ENCODE results near the gene KRTAP1-1.
"Not testable (repeated sequence)": the region's sequence is repeated elsewhere in the genome, so short reads cannot be mapped to it uniquely, and the experiment has no call there.

KRTAP1-1 gene

GRCh38 chr17:41067281-41067680 is 26.0 kb upstream of the KRTAP1-1 start:
- H3K4me3 ChIP-seq (ENCODE audit: low read depth in 1 of 2, low read length in 2 of 2), result no peak overlapping the region
- no peaks in the 10 kb centered on the region for H3K4me1 ChIP-seq (ENCODE audit: control insufficient read depth in 1 of 2, insufficient read depth in 2 of 2, low read length in 2 of 2)
- peaks cover 0 to 5% of the 10 kb centered on the region in 2 donors for H3K27me3 ChIP-seq (ENCODE audit: control insufficient read depth in 1 of 2, insufficient read depth in 2 of 2, low read length in 2 of 2)
- H3K9me3 ChIP-seq (ENCODE audit: control insufficient read depth in 1 of 2, low read length in 2 of 2), result no peaks in the 10 kb centered on the region
- no peak overlapping the region for H3K27ac ChIP-seq (ENCODE audit: low read depth, low read length)
- H3K36me3 ChIP-seq (ENCODE audit: control insufficient read depth in 1 of 2, insufficient read depth in 2 of 2, low read length in 2 of 2), result no peaks in the 10 kb centered on the region
- H3K9ac ChIP-seq (ENCODE audit: low read depth in 1 of 2, low read length in 2 of 2), result no peak overlapping the region

- H3K4me1 ChIP-seq (ENCODE audit: control insufficient read depth in 1 of 2, insufficient read depth in 2 of 2, low read length in 2 of 2), result no peaks in the 10 kb centered on the region
- no peaks in the 10 kb centered on the region for H3K9me3 ChIP-seq (ENCODE audit: control insufficient read depth in 1 of 2, low read length in 2 of 2)
- H3K4me3 ChIP-seq (ENCODE audit: low read depth in 1 of 2, low read length in 2 of 2), result no peak within 1 kb of the TSS
- H3K27me3 ChIP-seq (ENCODE audit: control insufficient read depth in 1 of 2, insufficient read depth in 2 of 2, low read length in 2 of 2), result peaks cover 0 to 10% of the 10 kb centered on the region in 2 donors
- no peak within 1 kb of the TSS for H3K9ac ChIP-seq (ENCODE audit: low read depth in 1 of 2, low read length in 2 of 2)
- no peak within 1 kb of the TSS for H3K27ac ChIP-seq (ENCODE audit: low read depth, low read length)
- H3K36me3 ChIP-seq (ENCODE audit: control insufficient read depth in 1 of 2, insufficient read depth in 2 of 2, low read length in 2 of 2), result no peaks in the 10 kb centered on the region
These were observed 24.8 kb upstream of the KRTAP1-1 start, which contains the start of gene KRTAP2-4 for GRCh38 chr17:41065829-41066624. TSS of gene KRTAP2-4 (minus strand) at chr17:41065879. CDS start at chr17:41065845, 34 bp downstream.

DNA sequence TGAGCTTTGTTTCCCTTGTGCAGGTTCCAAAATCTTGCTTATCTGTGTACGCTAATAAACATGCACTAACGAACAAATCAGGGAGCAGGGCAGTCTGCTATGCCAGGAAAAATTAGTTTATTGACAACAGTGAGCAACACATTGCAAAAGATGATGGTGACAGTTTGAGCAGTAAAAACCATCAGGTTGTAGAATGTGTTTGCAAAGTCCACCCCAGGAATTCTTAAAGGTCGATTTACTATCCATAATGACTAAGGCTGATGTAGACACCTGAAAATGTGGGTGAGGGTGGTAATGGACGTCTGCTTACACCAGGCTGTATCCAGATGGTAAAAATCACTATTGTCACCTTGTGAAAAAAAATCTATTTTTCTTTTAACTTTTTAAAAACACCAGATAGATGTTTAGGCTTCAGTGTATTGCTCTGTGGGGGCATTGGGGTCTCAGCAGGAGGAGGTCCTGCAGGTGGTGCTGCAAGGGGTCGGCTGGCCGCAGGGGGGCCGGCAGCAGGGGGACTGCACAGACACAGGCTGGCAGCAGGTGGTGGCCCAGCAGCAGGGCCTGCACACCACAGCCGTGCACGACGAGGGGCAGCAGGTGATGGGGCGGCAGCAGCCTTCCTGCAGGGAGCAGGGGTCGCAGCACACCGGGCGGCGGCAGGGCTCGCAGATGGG is 23.9 kb upstream of the KRTAP1-1 start:
- not testable (repeated sequence) for H3K9ac ChIP-seq (ENCODE audit: low read depth in 1 of 2, low read length in 2 of 2); H3K36me3 ChIP-seq (ENCODE audit: control insufficient read depth in 1 of 2, insufficient read depth in 2 of 2, low read length in 2 of 2); H3K4me1 ChIP-seq (ENCODE audit: control insufficient read depth in 1 of 2, insufficient read depth in 2 of 2, low read length in 2 of 2); H3K27ac ChIP-seq (ENCODE audit: low read depth, low read length); H3K9me3 ChIP-seq (ENCODE audit: control insufficient read depth in 1 of 2, low read length in 2 of 2); H3K4me3 ChIP-seq (ENCODE audit: low read depth in 1 of 2, low read length in 2 of 2)
- H3K27me3 ChIP-seq (ENCODE audit: control insufficient read depth in 1 of 2, insufficient read depth in 2 of 2, low read length in 2 of 2), result peaks cover 0 to 17% of the 10 kb centered on the region in 2 donors

DNA sequence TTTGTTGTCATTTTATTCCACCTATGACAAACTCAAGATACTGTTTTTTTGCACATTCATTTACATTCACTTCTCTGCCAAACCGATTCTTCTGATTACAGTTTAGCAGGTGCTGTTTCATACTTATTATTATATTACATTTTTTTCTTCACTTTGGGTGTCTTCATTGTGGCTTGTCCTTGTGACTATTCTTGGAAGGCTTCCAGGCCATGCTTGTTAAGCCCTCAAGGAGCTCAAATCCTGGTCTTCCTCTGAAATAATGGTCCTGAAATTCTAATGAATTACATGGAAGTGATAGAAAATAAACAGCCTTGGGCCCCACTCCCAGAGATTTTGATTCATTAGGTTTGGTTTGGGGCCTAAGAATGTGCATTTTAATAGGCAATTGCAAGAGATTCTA is 23.1 kb upstream of the KRTAP1-1 start:
- Histone ChIP-seq H3K9me3 (ENCODE audit: control insufficient read depth in 1 of 2, low read length in 2 of 2) (no peaks in the 10 kb centered on the region), H3K4me1 (ENCODE audit: control insufficient read depth in 1 of 2, insufficient read depth in 2 of 2, low read length in 2 of 2) (no peaks in the 10 kb centered on the region), H3K9ac (ENCODE audit: low read depth in 1 of 2, low read length in 2 of 2) (no peak overlapping the region), H3K27me3 (ENCODE audit: control insufficient read depth in 1 of 2, insufficient read depth in 2 of 2, low read length in 2 of 2) (peaks cover 0 to 17% of the 10 kb centered on the region in 2 donors), H3K4me3 (ENCODE audit: low read depth in 1 of 2, low read length in 2 of 2) (no peak overlapping the region), H3K36me3 (ENCODE audit: control insufficient read depth in 1 of 2, insufficient read depth in 2 of 2, low read length in 2 of 2) (no peaks in the 10 kb centered on the region), H3K27ac (ENCODE audit: low read depth, low read length) (no peak overlapping the region)

DNA sequence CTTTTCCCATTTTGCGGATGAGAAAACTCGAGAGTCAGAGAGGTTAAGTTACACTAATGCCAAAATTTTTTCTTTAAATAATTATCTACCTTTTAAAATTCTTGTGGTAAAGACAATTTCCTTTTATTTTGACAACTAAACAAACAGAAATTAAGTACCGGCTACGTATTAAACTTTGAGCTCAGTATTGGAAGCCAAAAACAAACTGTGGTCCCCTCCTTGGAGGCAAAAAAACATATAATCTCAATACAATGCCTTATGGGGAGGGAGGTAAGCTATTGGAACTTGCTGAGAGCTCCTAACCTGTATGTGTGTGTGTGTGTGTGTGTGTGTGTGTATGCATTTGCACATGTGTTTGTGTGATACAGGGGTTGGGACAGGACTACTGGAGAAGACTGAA is 22.2 kb upstream of the KRTAP1-1 start:
- Histone ChIP-seq H3K36me3 (ENCODE audit: control insufficient read depth in 1 of 2, insufficient read depth in 2 of 2, low read length in 2 of 2) (no peaks in the 10 kb centered on the region), H3K27me3 (ENCODE audit: control insufficient read depth in 1 of 2, insufficient read depth in 2 of 2, low read length in 2 of 2) (peaks cover 0 to 23% of the 10 kb centered on the region in 2 donors), H3K27ac (ENCODE audit: low read depth, low read length) (no peak overlapping the region)

DNA sequence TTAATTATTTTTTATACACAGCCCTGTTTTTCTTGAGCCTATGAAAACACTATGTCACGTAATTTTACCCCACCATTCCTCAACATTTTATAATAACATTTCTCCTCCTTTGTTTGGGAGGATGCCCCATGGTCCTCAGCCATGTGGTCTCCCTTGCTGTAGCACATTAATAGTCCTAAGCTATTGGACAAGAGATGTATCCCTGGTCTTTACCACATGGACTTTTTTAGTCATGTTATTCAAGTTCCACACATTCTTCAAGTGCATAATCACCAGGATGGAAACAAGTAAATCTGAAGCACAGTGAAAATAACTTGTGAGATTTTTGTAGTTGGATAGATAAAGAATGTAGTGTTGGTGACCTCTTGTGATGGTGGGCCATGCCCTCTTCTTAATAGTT is 20.7 kb upstream of the KRTAP1-1 start:
- Histone ChIP-seq H3K4me3 (ENCODE audit: low read depth in 1 of 2, low read length in 2 of 2) (no peak overlapping the region), H3K9ac (ENCODE audit: low read depth in 1 of 2, low read length in 2 of 2) (no peak overlapping the region), H3K36me3 (ENCODE audit: control insufficient read depth in 1 of 2, insufficient read depth in 2 of 2, low read length in 2 of 2) (no peaks in the 10 kb centered on the region), H3K4me1 (ENCODE audit: control insufficient read depth in 1 of 2, insufficient read depth in 2 of 2, low read length in 2 of 2) (no peaks in the 10 kb centered on the region), H3K9me3 (ENCODE audit: control insufficient read depth in 1 of 2, low read length in 2 of 2) (peaks cover 0 to 4% of the 10 kb centered on the region in 2 donors), H3K27me3 (ENCODE audit: control insufficient read depth in 1 of 2, insufficient read depth in 2 of 2, low read length in 2 of 2) (peaks cover 0 to 25% of the 10 kb centered on the region in 2 donors), H3K27ac (ENCODE audit: low read depth, low read length) (no peak overlapping the region)

More for the DNA sequence above, 22.2 kb upstream of the KRTAP1-1 start:
- no peak overlapping the region for H3K9ac ChIP-seq (ENCODE audit: low read depth in 1 of 2, low read length in 2 of 2)
- no peaks in the 10 kb centered on the region for H3K4me1 ChIP-seq (ENCODE audit: control insufficient read depth in 1 of 2, insufficient read depth in 2 of 2, low read length in 2 of 2)
- no peak overlapping the region for H3K4me3 ChIP-seq (ENCODE audit: low read depth in 1 of 2, low read length in 2 of 2)
- no peaks in the 10 kb centered on the region for H3K9me3 ChIP-seq (ENCODE audit: control insufficient read depth in 1 of 2, low read length in 2 of 2)

- Histone ChIP-seq H3K9me3 (ENCODE audit: control insufficient read depth in 1 of 2, low read length in 2 of 2) (peaks cover 0 to 4% of the 10 kb centered on the region in 2 donors), H3K27ac (ENCODE audit: low read depth, low read length) (no peak within 1 kb of the TSS), H3K4me3 (ENCODE audit: low read depth in 1 of 2, low read length in 2 of 2) (no peak within 1 kb of the TSS)
These were observed 18.9 kb upstream of the KRTAP1-1 start, which contains the start of gene KRTAP2-3 for GRCh38 chr17:41060052-41060604. TSS of gene KRTAP2-3 (minus strand) at chr17:41060114. CDS start at chr17:41060050, 64 bp downstream.

GRCh38 chr17:41059276-41060051 is 18.2 kb upstream of the KRTAP1-1 start:
- peaks cover 0 to 25% of the 10 kb centered on the region in 2 donors for H3K27me3 ChIP-seq (ENCODE audit: control insufficient read depth in 1 of 2, insufficient read depth in 2 of 2, low read length in 2 of 2)
- H3K4me1 ChIP-seq (ENCODE audit: control insufficient read depth in 1 of 2, insufficient read depth in 2 of 2, low read length in 2 of 2); H3K9me3 ChIP-seq (ENCODE audit: control insufficient read depth in 1 of 2, low read length in 2 of 2); H3K9ac ChIP-seq (ENCODE audit: low read depth in 1 of 2, low read length in 2 of 2); H3K4me3 ChIP-seq (ENCODE audit: low read depth in 1 of 2, low read length in 2 of 2); H3K36me3 ChIP-seq (ENCODE audit: control insufficient read depth in 1 of 2, insufficient read depth in 2 of 2, low read length in 2 of 2); H3K27ac ChIP-seq (ENCODE audit: low read depth, low read length): not testable (repeated sequence)

More at GRCh38 chr17:41060052-41060604, 18.9 kb upstream of the KRTAP1-1 start, which contains the start of gene KRTAP2-3:
- Histone ChIP-seq H3K4me1 (ENCODE audit: control insufficient read depth in 1 of 2, insufficient read depth in 2 of 2, low read length in 2 of 2) (no peaks in the 10 kb centered on the region), H3K9ac (ENCODE audit: low read depth in 1 of 2, low read length in 2 of 2) (no peak within 1 kb of the TSS), H3K27me3 (ENCODE audit: control insufficient read depth in 1 of 2, insufficient read depth in 2 of 2, low read length in 2 of 2) (peaks cover 0 to 25% of the 10 kb centered on the region in 2 donors), H3K36me3 (ENCODE audit: control insufficient read depth in 1 of 2, insufficient read depth in 2 of 2, low read length in 2 of 2) (no peaks in the 10 kb centered on the region)

DNA sequence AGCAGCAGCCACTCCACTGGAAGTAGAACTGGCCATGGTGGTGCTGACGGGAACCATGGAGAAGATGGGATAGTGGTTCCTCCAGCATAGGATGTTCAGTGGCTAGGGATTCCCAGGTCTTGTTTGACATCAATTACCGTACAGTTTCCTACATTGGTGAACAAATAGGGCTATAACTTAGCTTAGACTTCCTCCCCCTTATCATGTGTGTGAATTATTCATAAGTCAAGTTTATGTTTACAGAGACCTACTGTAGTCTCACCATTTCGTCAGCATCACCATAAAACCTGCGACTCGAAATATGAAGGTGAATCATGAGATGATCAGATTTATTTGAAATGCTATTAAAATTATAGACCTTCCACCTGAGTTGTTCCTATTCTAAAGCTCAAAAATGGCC is 17.5 kb upstream of the KRTAP1-1 start:
- H3K4me1 ChIP-seq (ENCODE audit: control insufficient read depth in 1 of 2, insufficient read depth in 2 of 2, low read length in 2 of 2), result no peaks in the 10 kb centered on the region
- H3K4me3 ChIP-seq (ENCODE audit: low read depth in 1 of 2, low read length in 2 of 2), result no peak overlapping the region
- H3K9me3 ChIP-seq (ENCODE audit: control insufficient read depth in 1 of 2, low read length in 2 of 2), result peaks cover 0 to 4% of the 10 kb centered on the region in 2 donors
- no peak overlapping the region for H3K9ac ChIP-seq (ENCODE audit: low read depth in 1 of 2, low read length in 2 of 2)
- peaks cover 0 to 25% of the 10 kb centered on the region in 2 donors for H3K27me3 ChIP-seq (ENCODE audit: control insufficient read depth in 1 of 2, insufficient read depth in 2 of 2, low read length in 2 of 2)
- no peaks in the 10 kb centered on the region for H3K36me3 ChIP-seq (ENCODE audit: control insufficient read depth in 1 of 2, insufficient read depth in 2 of 2, low read length in 2 of 2)
- no peak overlapping the region for H3K27ac ChIP-seq (ENCODE audit: low read depth, low read length)

All from duodenal mucosa (tissue), 2 donors.